HG03342 (cell line): Measurements from ENCODE around the gene SPEF1.

Experiments used
- ATAC-seq: cut with Tn5 transposase; IDR thresholded peaks from one replicate; pipeline ENCODE4 v1.9.1; 2021; ENCODE audit warnings: mild to moderate bottlenecking, moderate library complexity; ENCODE audit not compliant: unreplicated experiment

The SPEF1 gene

GRCh38 chr20:3767427-3768341, 13.6 kb downstream of the SPEF1 start, which contains the start of gene ADISSP:
Gene ADISSP, minus strand, starts transcription at chr20:3767753. Its CDS starts 7,653 bp downstream, at chr20:3760100.
- peak; percentile 93 for ATAC-seq

GRCh38 chr20:3767110-3767426, 14.2 kb downstream of the SPEF1 start:
- no peak for ATAC-seq

- no peak for ATAC-seq
Measured at GRCh38 chr20:3766422-3767109, 14.7 kb downstream of the SPEF1 start.

- ATAC-seq, result no peak
Measured at GRCh38 chr20:3765171-3765882, 15.9 kb downstream of the SPEF1 start.

GRCh38 chr20:3764659-3765058, 16.6 kb downstream of the SPEF1 start:
- no peak for ATAC-seq

GRCh38 chr20:3763671-3764601, 17.3 kb downstream of the SPEF1 start:
- no peak for ATAC-seq

GRCh38 chr20:3760655-3761348, 20.4 kb downstream of the SPEF1 start:
- no peak for ATAC-seq

GRCh38 chr20:3759884-3760283, 21.4 kb downstream of the SPEF1 start:
- no peak for ATAC-seq

- no peak for ATAC-seq
Measured at GRCh38 chr20:3759316-3759823, 21.9 kb downstream of the SPEF1 start.

- no peak for ATAC-seq
Measured at GRCh38 chr20:3758566-3758965, 22.7 kb downstream of the SPEF1 start.

GRCh38 chr20:3757268-3757667, 24.0 kb downstream of the SPEF1 start:
- no peak for ATAC-seq

- no peak for ATAC-seq
Measured at GRCh38 chr20:3755814-3756480, 25.3 kb downstream of the SPEF1 start.

GRCh38 chr20:3755269-3755668, 26.0 kb downstream of the SPEF1 start:
- no peak for ATAC-seq

- ATAC-seq, result no peak
Measured at GRCh38 chr20:3754276-3754630, 27.0 kb downstream of the SPEF1 start.

GRCh38 chr20:3753501-3754275, 27.6 kb downstream of the SPEF1 start:
- ATAC-seq, result no peak

- no peak for ATAC-seq
Measured at GRCh38 chr20:3753098-3753497, 28.1 kb downstream of the SPEF1 start.

GRCh38 chr20:3752386-3752759, 28.9 kb downstream of the SPEF1 start:
- ATAC-seq, result no peak

- no peak for ATAC-seq
Measured at GRCh38 chr20:3751675-3752385, 29.4 kb downstream of the SPEF1 start.
